ENCODE measurements around the gene DHFR2.
A peak's percentile ranks its signal among the peaks of the same experiment; 100 is the strongest.
"Not testable (repeated sequence)": the region's sequence is repeated elsewhere in the genome, so short reads cannot be mapped to it uniquely, and the experiment has no call there.

DHFR2 gene

DNA sequence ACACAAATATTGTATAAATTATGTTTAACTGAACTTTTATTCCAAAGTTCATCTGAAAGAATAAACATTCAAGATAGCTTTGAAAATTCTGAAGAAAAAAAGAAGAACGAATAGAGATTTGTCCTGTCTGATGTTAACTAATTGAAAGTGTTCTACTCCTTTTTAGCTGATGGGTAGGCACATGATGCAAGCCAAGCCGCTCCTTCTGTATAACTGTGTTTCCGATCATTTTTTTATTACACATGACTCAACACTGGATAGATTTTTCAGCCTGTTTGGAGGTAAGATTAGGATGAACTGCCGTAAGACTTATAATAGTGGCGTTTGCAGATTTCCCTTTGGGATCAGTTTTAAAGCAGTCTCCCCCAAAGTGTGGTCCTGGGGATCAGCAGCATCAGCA lies 19.2 kb upstream of the DHFR2 start:
- CTCF ChIA-PET = interaction anchor here (1.2 to 5.4 kb wide), 2 partner anchors 9 to 11 kb away, joined by 4 to 45 read pairs; no protein-coding TSS in a partner anchor
- DNase-seq (ENCODE audit: extremely low spot score) = no peak
- TF ChIP-seq, protein P1, sequence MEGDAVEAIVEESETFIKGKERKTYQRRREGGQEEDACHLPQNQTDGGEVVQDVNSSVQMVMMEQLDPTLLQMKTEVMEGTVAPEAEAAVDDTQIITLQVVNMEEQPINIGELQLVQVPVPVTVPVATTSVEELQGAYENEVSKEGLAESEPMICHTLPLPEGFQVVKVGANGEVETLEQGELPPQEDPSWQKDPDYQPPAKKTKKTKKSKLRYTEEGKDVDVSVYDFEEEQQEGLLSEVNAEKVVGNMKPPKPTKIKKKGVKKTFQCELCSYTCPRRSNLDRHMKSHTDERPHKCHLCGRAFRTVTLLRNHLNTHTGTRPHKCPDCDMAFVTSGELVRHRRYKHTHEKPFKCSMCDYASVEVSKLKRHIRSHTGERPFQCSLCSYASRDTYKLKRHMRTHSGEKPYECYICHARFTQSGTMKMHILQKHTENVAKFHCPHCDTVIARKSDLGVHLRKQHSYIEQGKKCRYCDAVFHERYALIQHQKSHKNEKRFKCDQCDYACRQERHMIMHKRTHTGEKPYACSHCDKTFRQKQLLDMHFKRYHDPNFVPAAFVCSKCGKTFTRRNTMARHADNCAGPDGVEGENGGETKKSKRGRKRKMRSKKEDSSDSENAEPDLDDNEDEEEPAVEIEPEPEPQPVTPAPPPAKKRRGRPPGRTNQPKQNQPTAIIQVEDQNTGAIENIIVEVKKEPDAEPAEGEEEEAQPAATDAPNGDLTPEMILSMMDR (IDR thresholded peaks at IDR 0.05; ENCODE audit: control extremely low read depth, extremely low read depth, low read depth, missing control alignments) = no peak
- POLR2A ChIA-PET = no interaction called here

DNA sequence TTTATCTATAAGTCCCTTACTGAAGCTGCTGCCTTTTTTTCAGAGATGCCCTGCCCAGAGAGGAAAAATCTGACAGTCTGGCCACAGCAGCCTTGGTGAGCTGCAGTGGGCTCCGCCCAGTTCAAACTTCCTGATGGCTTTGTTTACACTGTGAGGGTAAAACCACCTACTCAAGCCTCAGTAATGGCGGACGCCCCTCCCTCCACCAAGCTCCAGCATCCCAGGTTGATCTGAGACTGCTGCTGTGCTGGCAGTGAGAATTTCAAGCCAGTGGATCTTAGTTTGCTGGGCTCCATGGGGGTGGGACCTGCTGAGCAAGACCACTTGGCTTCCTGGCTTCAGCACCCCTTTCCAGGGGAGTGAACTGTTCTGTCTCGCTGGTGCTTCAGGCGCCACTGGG lies 17.8 kb upstream of the DHFR2 start:
- CTCF ChIA-PET = interaction anchor here (5.4 kb wide), 1 partner anchor 10 kb away, joined by 45 read pairs; no protein-coding TSS in a partner anchor
- DNase-seq (ENCODE audit: extremely low spot score); POLR2A ChIA-PET: not testable (repeated sequence)

DNA sequence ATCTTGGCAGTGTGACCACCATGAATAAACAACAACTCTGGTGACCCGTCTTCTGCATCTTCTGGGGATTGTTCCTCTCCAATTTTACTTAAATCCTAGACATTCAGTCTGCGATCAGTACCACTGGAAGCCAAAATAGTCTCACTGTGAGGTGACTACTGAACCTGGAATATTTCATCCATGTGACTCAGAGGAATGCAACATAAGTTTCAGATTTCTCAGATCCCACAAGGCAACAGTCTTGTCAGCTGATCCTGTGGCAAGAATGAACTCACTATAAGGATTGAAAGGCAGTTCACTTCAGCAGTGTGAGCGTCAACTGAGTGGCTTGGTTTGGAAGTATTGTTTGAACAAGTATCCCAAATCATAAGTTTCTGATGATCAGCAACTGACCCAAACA lies 13.3 kb upstream of the DHFR2 start:
- POLR2A ChIA-PET = no interaction called here
- CTCF ChIA-PET = no interaction called here
- TF ChIP-seq, protein P1 (IDR thresholded peaks at IDR 0.05; ENCODE audit: control extremely low read depth, extremely low read depth, low read depth, missing control alignments) = no peak
- DNase-seq (ENCODE audit: extremely low spot score) = no peak

DNA sequence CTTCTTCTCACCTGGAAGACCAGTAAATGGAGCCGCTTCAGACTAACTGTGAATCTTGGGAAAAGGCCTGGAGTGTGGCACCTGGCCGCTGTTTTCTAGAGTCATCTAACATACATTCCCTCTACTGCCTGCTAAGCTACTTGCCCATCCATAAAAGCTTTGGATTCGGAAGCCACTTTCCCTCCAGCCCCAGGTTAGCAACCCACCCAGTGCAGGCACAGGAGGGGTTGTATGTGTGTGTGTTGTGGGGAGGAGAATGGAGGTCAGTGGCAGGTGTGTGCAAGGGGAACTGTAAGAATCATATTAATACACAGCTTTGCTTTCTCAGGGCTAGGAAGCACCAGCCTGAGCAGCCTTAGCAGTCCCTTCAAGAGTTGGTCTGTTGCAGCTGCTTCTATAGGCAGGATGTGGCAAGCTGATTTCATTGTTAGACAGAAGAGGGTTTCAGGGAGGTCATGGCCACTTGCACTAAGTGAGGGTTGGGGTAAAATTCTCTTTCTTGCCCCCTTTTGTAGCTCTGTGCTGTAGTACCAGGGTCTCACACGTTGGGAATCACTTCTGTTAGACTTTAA lies 9.1 kb upstream of the DHFR2 start:
- CTCF ChIA-PET = interaction anchor here (1.0 to 3.7 kb wide), 3 partner anchors 9 to 55 kb away, joined by 3 to 45 read pairs (median 5); no protein-coding TSS in a partner anchor
- TF ChIP-seq, protein P1 (IDR thresholded peaks at IDR 0.05; ENCODE audit: control extremely low read depth, extremely low read depth, low read depth, missing control alignments) = no peak
- peak; percentile 15 for DNase-seq (ENCODE audit: extremely low spot score)
- POLR2A ChIA-PET = no interaction called here

DNA sequence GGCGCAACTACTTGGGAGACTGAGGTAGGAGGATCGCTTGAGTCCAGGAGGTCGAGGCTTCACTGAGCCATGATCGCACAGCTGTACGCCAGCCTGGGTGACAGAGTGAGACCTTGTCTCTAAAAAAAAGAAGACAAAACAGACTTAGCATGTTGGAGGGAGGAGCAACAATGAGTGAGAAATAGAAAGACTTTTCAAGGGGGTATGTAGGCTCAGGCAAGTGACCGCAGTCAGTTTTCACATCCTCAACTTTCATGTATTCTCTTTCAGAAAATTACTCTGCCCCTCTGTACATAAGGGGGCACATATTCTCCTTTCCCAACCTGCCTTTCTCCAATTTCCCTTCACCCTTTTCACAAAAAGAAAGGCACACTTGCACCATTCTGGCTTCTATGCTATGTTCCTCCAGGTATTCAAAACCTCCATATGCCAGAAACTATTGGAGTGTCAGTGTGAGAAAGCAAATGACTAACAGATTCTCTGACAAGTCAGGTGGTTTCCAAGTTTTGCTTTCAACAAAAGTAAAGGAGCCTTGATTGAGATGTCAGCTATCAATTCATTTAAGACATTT lies 7.7 kb upstream of the DHFR2 start:
- ChIA-PET CTCF (interaction anchor here (0.7 to 3.7 kb wide), 15 partner anchors 10 to 97 kb away, joined by 3 to 45 read pairs (median 5); partner anchors contain the start of gene PROS1), POLR2A (no interaction called here)
- TF ChIP-seq, protein P1 (IDR thresholded peaks at IDR 0.05; ENCODE audit: control extremely low read depth, extremely low read depth, low read depth, missing control alignments) = no peak
- DNase-seq (ENCODE audit: extremely low spot score) = peak; percentile 20

DNA sequence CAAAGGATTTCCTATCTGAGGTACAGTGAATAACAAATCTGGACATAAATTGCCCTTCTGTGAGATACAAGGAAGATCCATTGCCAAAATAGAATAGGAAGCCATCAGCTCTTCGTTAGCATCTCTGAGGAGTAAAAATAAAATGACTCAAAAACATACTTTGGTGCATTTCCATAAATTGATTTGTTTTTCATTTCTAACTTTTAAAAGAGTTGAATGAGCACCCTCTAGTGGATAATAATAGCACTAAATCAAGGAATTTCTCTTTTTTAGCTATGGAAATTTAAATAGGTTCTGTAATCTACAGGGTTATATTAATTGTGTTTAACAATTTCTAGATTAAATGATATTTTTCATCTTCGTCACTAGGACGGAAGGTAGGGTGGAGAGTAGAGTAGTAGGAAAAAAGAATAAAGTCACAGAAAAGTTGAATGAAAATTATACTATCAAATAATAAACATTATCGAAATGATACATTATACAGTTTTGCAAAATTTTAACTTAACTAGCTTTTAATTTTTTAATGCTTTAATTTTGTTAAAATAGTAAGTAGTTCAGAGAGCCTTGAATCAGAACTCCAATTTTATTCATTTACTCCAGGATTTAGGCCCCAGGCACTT lies 6.6 kb upstream of the DHFR2 start:
- CTCF ChIA-PET = interaction anchor here (0.7 to 3.7 kb wide), 22 partner anchors 9 to 96 kb away, joined by 3 to 45 read pairs (median 5); partner anchors contain the start of genes ARL13B and PROS1
- no peak for DNase-seq (ENCODE audit: extremely low spot score)
- TF ChIP-seq, protein P1 (IDR thresholded peaks at IDR 0.05; ENCODE audit: control extremely low read depth, extremely low read depth, low read depth, missing control alignments) = peak; percentile 45
- POLR2A ChIA-PET = no interaction called here
